Forelimb muscle (tissue), 1 donor: ENCODE measurements around the gene HOXC12. TPM values are rescaled to one million over a fixed set of nuclear protein-coding genes. Genes with fewer than 3 reads are reported as not detected.

ENCODE experiments used
- DNase-seq: peaks from one replicate; pipeline ENCODE4 v3.0.0-alpha.2; 2013; ENCODE audit warnings: low read depth
- polyA plus RNA-seq: library from polyadenylated mRNA; unstranded; fragments of 120-200 nt; gene quantifications from one replicate; pipeline ENCODE4 v1.2.1, GENCODE V29; 2013; ENCODE audit not compliant: insufficient read length

The HOXC12 gene
- polyA plus RNA-seq, 1 donor = not detected

GRCh38 chr12:53972152-53972702, 17.5 kb downstream of the HOXC12 start:
- no peak for DNase-seq

- no peak for DNase-seq
Measured at GRCh38 chr12:53972722-53973235, 18.1 kb downstream of the HOXC12 start, which contains the start of gene HOXC11. TSS of gene HOXC11 (plus strand) at chr12:53973126. CDS start at chr12:53973242, 116 bp downstream.

- DNase-seq = no peak
Measured at GRCh38 chr12:53973236-53974042, 18.7 kb downstream of the HOXC12 start.

- no peak for DNase-seq
Measured at GRCh38 chr12:53974084-53975063, 19.7 kb downstream of the HOXC12 start, which contains the start of gene HOTAIR. TSS of gene HOTAIR (minus strand) at chr12:53974954.

GRCh38 chr12:53975064-53975471, 20.4 kb downstream of the HOXC12 start:
- no peak for DNase-seq

- DNase-seq = no peak
Measured at GRCh38 chr12:53975479-53976152, 20.9 kb downstream of the HOXC12 start.

GRCh38 chr12:53976172-53976822, 21.6 kb downstream of the HOXC12 start:
- DNase-seq = no peak

GRCh38 chr12:53976823-53977595, 22.3 kb downstream of the HOXC12 start:
- DNase-seq = no peak

GRCh38 chr12:53977596-53978445, 23.1 kb downstream of the HOXC12 start:
- no peak for DNase-seq

- no peak for DNase-seq
Measured at GRCh38 chr12:53978477-53979356, 24.0 kb downstream of the HOXC12 start.

- no peak for DNase-seq
Measured at GRCh38 chr12:53980104-53980801, 25.6 kb downstream of the HOXC12 start.

- no peak for DNase-seq
Measured at GRCh38 chr12:53980802-53981496, 26.2 kb downstream of the HOXC12 start.

GRCh38 chr12:53981634-53982565, 27.2 kb downstream of the HOXC12 start:
- DNase-seq = no peak

GRCh38 chr12:53982648-53983567, 28.2 kb downstream of the HOXC12 start:
- DNase-seq = no peak
